SIG-M5 (cell line): Measurements from ENCODE around the gene POMC.
"Not testable (repeated sequence)": the region's sequence is repeated elsewhere in the genome, so short reads cannot be mapped to it uniquely, and the experiment has no call there.

ENCODE experiments used
- DNase-seq: peaks from one replicate; lab custom pipeline; 2025; lab: John Stamatoyannopoulos, UW

The POMC gene

GRCh38 chr2:25132693-25133092, 35.7 kb downstream of the POMC start:
- DNase-seq: no peak

DNA sequence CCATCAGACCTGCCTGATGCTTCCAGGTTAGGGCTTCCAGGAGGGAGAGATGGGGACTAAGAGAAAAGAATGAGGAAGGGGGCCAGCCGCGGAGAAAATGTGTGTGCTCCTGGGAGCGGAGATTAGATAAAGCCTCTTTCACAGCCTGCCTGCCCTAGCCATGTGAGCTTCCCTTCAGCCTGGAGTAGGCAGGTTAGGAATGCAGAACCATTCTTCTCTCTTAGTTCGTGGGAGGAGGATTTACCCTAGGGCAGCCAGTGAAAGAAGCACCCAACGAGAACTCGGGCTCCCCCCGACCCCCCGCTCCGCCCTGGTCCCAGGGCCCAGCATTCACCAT, 36.1 kb downstream of the POMC start:
- DNase-seq: no peak

DNA sequence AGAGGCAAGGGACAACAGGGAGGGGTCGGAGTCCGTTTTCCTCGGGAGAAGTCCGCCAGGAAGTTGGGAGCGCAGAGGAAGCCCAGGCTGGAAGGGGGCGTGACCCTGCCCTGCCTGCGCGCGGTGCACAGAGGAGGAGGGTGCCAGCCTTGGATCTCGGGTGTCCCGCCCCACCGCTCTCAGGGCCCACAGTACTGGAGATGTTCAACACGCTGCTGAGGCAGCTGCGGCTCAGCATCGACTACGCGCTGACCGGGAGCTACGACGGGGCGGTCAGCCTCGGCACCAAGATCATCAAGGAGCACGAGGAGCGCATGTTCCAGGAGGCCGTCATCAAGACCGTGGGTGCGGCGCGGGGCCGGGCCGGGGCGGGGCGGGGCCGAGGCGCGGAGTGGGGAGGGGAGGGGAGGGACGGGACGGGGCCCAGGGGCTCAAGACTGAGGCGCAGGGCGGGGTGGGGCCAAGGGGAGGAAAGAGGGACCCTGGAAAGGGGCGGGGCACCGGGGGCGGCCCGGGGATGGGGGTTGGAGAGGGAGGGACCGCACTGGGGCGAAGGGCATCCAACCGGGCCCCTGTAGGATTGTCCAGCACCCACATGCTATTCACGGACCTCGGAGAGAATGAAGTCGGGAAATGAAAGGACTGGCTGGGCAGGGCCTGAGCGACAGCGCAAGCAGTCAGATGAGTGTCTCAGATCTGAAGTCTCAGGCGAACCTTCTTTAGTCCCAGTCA, 36.6 kb downstream of the POMC start:
- no peak for DNase-seq

GRCh38 chr2:25131253-25131566, 37.2 kb downstream of the POMC start:
- DNase-seq: no peak

DNA sequence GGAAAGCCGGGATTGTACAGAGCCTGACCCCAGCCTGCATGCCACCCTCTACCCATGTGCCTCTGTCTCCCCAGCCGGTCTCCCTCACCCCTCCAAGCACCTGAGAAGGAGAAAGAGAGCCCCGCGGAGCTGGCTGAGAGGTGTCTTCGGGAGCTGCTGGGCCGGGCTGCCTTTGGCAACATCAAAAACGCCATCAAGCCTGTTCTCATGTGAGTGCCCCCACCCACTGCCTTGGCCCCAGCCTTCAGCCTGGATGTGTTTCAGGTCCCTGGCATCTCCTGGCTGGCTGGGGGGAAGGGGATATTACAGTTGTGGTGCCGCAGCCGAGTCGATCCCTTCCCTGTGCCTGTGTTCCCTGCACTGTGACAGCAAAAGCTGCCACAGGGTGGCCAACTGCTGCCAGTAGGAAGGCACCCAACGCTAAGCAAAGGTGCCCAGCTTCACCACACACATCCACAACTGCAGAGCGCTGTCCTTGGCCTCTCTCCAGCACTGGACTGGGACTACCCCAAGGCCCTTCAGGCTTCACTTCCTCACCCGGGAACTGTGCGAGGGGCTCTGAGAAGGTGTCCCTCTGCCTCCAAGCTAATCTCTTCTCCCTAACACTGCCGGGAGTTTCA, 38.4 kb downstream of the POMC start:
- DNase-seq: no peak

- no peak for DNase-seq
These were observed 40.7 kb downstream of the POMC start for GRCh38 chr2:25127646-25128045.

GRCh38 chr2:25127071-25127470, 41.3 kb downstream of the POMC start:
- DNase-seq: not testable (repeated sequence)

- DNase-seq: no peak
These were observed 42.4 kb downstream of the POMC start for GRCh38 chr2:25125976-25126375.

- no peak for DNase-seq
These were observed 43.2 kb downstream of the POMC start for GRCh38 chr2:25125189-25125588.

GRCh38 chr2:25123682-25124081, 44.7 kb downstream of the POMC start:
- no peak for DNase-seq

GRCh38 chr2:25122367-25122766, 46.0 kb downstream of the POMC start:
- no peak for DNase-seq

DNA sequence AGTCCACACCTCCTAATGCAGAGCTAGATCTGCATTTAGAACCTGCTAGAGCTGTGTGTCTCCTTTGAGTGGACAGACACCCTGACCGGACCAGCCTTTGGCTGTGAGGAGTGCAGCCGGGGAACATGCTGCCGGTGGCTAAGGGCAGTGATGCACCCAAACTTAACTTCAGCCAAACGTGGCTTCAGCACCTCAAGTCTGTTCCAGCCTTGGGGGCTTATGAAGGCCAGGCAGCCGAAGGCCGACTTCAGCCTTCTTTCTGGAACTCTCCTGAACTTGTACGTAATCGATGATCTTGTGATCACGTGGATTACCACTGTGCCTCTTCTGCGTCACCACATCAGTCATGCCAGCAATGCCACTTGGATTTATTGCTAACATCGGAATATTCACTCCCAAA, 49.1 kb downstream of the POMC start:
- no peak for DNase-seq

DNA sequence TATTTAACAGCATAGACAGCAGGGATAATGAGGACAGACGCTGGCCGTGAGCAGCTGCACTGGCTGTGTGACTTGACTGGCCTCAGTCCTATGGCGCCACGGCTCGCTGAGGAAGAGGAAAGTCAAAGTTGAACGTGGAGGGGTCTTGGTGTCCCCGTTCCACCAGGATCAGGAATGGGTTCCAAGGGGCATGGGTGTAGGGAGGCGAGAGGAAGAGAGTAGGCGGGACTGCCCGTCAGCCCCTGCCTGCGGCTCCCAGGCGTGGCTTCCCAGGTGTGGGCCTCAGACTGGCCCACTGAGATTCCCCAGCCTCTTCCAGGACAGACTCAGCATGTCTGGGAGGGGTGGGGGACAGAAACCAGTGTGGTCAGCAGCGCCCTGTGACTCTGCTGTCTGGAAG, 51.4 kb downstream of the POMC start:
- DNase-seq: no peak

DNA sequence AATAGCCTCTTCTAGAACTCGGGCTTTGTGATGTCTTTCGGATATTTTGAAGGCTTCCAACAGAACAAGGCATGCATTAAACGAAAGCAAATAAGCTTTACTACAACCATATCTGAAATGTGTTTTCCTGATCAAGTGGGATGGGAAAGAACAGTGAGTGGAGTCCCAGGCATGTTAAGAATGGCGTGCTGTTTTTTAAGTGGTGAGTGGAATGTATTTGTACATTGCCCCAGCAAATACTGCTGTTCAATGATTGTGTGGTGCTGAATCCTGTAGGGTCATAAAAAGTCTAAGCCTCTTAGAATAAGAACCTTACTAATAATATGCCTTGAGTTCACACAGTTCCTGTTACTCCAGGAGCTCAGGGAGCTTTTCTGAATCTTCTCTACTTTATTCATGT, 52.5 kb downstream of the POMC start:
- DNase-seq: no peak

- DNase-seq: no peak
These were observed 53.0 kb downstream of the POMC start for GRCh38 chr2:25115249-25115883.

DNA sequence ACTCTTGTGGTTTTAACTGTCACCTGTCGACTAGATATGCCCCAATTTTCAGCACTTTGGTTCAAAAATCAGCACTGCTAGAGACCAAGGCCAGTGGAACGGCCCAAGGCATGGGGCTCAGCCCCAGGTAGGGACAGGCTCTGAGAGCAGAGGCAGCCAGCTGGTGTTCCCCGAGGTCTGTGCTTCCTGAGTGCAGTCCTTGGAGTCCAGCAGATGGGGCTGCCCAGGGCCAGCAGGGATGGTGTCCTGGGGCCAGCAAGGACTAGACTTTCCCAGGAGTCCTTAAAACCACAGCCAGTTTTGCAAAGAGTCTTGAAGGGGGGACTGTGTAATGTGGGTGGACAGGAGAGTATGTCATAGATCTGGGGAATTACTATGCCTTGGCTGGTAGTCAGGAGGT, 56.3 kb downstream of the POMC start:
- DNase-seq: no peak
